Stimulated activated CD4-positive, alpha-beta T cell treated with anti-CD3 and anti-CD28 coated beads, Interleukin-15, amount 100 ng/mL, for 1 hour (primary cell): ENCODE measurements around the gene PIGS.
"Not testable (repeated sequence)": the region's sequence is repeated elsewhere in the genome, so short reads cannot be mapped to it uniquely, and the experiment has no call there.

Experiments
- DNase-seq, 2 donors: peaks; one replicate each; pipeline ENCODE4 v3.0.0-alpha.2; 2020; ENCODE audit warnings: low read depth in 1 of 2, low spot score in 1 of 2

The PIGS gene

DNA sequence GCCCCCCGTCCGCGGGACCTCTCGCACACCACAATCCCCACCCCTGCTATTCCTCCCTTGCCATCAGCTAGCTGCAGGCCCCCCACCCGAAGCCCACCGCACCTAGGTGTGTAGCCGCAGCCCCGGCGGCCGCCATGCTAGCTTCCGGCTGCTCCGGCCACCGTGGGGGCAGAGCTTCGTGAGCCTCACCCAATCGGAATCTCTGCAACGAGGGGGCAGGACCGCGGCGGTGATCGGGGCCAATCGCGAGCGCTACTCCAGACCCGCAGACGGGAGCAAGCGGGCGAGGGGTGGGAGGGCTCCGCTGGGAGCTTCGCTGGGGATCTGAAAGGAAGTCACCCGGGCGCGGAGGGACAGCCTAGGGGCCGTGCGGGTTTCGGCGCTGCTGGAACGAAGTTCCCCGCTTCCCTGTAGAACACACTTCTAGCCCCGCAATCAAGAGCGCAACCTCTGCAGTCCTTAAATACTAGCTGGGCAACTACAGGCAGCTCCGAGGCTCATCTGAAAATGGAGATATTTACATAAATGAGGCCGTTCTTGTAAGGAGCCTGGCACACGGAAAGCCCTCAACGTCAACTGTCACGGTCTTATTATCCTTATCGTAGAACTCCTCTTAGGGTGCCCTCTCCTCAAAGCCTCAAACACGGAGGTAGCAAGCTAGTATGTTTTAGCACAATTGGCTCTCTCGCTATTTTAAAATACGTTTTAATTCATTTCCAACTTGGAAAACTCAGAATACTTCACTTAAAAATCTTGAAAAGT, at the start of gene PIGS:
Gene PIGS, minus strand, starts transcription at position 164 of the 762 bp plus-strand sequence. Its CDS starts 28 bp downstream, at position 136.
- peak; percentile 78 to 84 for DNase-seq

- no peak for DNase-seq
Measured at GRCh38 chr17:28620010-28620409, 48.7 kb upstream of the PIGS start.

DNA sequence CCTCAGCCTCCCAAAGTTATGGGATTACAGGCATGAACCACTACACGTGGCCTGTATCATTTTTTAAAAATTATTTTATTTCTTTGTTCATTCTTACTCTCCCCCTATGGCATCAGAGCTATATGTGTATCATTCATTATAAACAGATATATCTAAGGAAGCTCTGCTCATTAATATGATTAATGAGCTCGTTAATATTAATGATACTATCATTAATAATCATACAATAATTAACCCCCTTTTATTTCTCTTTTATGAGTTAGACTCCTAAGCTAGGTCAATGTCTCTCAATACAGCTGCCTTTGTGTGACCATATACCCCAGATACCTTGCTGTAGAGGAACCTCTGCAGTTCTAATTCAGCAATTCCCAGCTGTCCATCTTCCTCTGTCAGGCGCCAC, 47.1 kb upstream of the PIGS start:
- no peak for DNase-seq

GRCh38 chr17:28616281-28616680, 45.0 kb upstream of the PIGS start:
- DNase-seq: no peak

GRCh38 chr17:28615260-28615940, 44.1 kb upstream of the PIGS start:
- DNase-seq: no peak

GRCh38 chr17:28613931-28614381, 42.6 kb upstream of the PIGS start, which contains the start of gene RSKR:
Gene RSKR, minus strand, starts transcription at chr17:28614185. Its CDS starts 24 bp downstream, at chr17:28614161.
- DNase-seq: no peak

GRCh38 chr17:28612936-28613872, 41.9 kb upstream of the PIGS start:
- no peak for DNase-seq

DNA sequence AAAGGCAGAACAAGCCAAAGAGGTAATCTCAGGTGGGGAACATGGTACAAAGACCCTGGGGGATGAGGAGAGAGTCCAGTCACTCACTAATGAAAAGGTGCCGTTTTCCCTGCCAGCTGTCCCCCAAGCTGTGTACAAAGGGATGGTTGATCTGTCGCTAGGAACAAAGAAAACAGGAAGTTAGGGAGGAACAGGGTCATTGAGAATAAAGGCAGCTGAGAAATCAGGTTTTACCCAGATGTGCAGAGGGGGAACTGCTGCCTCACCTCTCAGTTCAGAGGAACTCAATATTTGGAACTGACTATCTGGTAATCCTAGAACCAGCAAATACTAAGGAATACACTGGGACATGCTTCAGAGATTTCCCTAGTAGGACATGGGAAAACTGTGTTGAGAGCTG, 41.2 kb upstream of the PIGS start:
- DNase-seq: no peak

DNA sequence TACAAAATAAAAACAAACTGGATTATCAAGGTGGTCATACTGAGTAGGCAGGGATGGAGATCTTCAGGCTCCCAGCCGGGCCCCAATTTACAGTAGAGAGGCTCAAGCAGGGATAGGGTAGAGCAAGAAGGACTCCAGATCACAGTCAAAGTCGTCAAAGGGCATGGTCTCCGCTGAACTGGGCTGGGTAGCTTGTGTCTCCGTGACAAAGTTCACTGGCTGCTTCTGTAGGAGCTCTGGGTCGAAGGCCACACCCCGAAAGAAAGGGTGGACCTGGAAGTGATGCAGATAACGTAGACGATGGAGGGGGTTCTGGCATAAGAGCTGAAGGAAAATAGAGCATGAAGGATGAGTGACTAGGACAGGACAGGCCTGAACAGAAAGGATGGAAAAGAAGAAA, 39.1 kb upstream of the PIGS start:
- DNase-seq: no peak

GRCh38 chr17:28604031-28604430, 32.7 kb upstream of the PIGS start:
- DNase-seq: not testable (repeated sequence)

GRCh38 chr17:28599311-28600184, 28.2 kb upstream of the PIGS start:
- peak; percentile 28 to 52 for DNase-seq

DNA sequence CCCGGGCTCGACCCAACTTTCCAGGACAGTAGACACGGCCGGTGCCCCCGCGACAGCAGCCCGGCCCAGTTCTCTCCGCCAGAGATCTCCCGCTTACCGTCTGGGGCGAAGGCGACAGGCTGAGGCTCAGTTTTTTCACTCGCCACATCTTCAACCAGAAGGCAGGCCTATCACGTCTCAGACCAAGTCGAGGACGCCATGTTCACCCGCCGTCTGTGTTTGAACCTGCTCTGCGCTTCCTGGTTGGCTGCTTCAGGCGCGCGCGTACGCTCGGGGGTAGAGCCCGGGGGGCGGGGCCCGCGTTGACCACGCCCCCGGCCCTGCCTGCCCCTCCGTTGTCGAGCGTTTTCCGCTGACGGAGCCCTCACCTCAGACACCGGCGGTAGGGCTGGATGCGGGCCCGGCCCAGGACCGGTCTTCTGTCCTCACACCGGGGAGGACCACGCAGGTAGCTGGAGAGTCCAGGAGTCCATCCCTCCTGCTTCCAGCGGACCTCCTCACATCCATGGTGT, 27.5 kb upstream of the PIGS start, which contains the start of gene SPAG5:
Gene SPAG5, minus strand, starts transcription at position 227 of the 512 bp plus-strand sequence. Its CDS starts 79 bp downstream, at position 148.
- peak; percentile 93 to 94 for DNase-seq

DNA sequence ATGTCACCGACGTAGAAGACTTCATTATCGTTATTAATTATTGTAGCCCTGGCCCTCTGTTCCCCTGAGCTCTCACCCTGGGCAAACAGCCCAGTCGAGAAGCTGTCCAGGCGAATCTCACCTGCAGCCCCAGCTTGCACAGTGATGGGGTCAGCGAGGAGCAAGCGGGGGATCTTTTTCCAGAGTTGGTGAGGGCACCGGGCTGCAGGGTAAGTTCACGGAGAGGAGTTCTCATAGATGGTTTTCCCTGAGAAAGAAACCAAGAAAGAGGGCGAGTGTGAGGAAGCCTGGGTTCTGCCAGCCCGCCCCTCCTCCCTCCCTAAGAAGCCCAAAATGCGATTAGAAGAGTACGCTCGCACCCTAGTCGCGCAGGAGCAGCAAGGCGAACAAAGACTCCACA, 27.1 kb upstream of the PIGS start:
- no peak for DNase-seq

DNA sequence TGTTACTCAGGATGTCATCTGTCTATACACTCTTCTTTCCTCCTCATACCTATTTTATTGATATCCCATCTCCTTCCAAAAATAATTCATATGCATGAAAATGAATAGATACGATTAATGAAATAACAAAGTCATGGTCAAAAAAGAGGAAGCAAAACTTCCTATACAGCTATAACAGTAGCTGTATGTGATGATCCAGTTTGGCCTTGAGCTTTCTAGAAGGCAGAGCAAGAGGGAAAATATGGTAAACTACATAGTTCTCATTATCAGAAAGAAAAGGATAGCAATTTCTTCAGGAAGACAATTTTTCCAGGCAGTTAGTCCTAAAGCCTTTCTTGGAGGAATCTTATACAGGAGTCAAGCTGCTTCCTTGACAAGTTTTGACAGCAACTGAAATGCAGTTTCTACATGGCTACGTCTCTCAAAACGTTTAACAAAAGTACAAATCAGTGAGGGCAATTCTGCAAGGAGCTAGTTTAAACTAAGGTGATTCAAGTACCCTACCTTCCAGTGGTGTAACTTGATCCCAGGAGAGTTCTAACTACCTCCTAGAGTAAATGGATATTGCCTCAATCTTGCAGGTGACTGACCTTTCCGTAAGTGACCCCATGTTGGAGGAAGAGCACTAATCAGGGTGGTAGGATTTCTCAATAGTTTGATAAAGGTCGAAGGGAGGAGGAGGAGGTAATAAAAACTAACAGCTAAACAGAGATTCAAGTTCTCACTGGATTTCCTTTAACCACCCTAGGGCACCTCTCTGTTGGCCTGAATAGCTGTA, 26.5 kb upstream of the PIGS start:
- DNase-seq: no peak

GRCh38 chr17:28592260-28592659, 20.9 kb upstream of the PIGS start:
- no peak for DNase-seq

DNA sequence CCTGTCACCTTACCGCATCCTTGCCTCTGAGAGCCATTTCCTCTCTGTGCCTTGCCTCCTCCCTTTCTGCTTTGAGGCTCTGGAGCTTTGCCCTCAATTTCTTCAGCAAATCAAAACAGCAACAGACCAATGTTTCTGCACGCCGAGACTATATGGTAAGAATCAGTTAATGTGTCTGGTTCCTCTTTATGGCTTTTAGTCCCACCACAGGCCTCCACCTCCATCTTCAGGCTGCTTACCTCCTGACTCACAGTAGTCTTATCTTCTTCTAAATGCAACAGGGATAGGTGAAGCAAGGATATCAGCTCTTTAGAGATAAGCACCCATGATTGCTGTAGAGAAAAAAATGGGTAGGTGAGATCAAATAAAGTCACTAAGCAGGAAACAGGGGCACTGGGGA, 14.5 kb upstream of the PIGS start:
- DNase-seq: no peak

GRCh38 chr17:28584434-28584833, 13.1 kb upstream of the PIGS start:
- DNase-seq: no peak

- DNase-seq: no peak
Measured at GRCh38 chr17:28582513-28582912, 11.2 kb upstream of the PIGS start.

- no peak for DNase-seq
Measured at GRCh38 chr17:28580959-28581358, 9.6 kb upstream of the PIGS start.
